Stomach (tissue), 9 donors: ENCODE data around the gene COG5. TPM values are rescaled to one million over a fixed set of nuclear protein-coding genes. Genes with fewer than 3 reads are reported as not detected.

ENCODE experiments used
- DNase-seq, 2 donors: peaks; one replicate each; pipeline versions ENCODE4 v3.0.0 to v3.0.0-alpha.2; 2013 to 2019
- H3K27ac ChIP-seq, 5 donors: fragments of 200-600 bp in 4 of 5; sonication (generic) in 4 of 5; one replicate each; pipeline ENCODE4 v1.5.1; 2013 to 2019; ENCODE audit warnings: mild to moderate bottlenecking in 1 of 5, moderate library complexity in 1 of 5
- H3K27me3 ChIP-seq, 3 donors: fragments of 200-600 bp; sonication (generic); one replicate each; pipeline ENCODE4 v1.5.1; 2017 to 2019; ENCODE audit warnings: mixed run types in 1 of 3
- H3K36me3 ChIP-seq, 4 donors: fragments of 200-600 bp; sonication (generic); 1 replicate in 3 of 4; 2 replicates in 1 of 4; pipeline ENCODE4 v1.5.1; 2016 to 2019
- H3K4me1 ChIP-seq, 4 donors: fragments of 200-600 bp; sonication (generic); one replicate each; pipeline ENCODE4 v1.5.1; 2016 to 2019
- H3K4me3 ChIP-seq, 4 donors: fragments of 200-600 bp; sonication (generic) in 3 of 4; one replicate each; pipeline ENCODE4 v1.5.1; 2016 to 2019; ENCODE audit warnings: mild to moderate bottlenecking in 1 of 4
- H3K9me3 ChIP-seq, 4 donors: fragments of 200-600 bp; sonication (generic); one replicate each; pipeline ENCODE4 v1.5.1; 2016 to 2019
- CTCF ChIP-seq, 7 experiments: fragments of 450-650 bp in 4 of 7; fragments of 200-600 bp in 3 of 7; sonication (generic) in 3 of 7; IDR thresholded peaks; one replicate each; pipeline ENCODE4 v1.5.1; 2016 to 2019; ENCODE audit warnings: antibody characterized with exemption in 7 of 7, control low read depth in 2 of 7, mild to moderate bottlenecking in 1 of 7
- EP300 ChIP-seq: sonication (generic); formaldehyde crosslinking; IDR thresholded peaks from one replicate; pipeline ENCODE4 v1.6.1; 2017; ENCODE audit warnings: antibody characterized with exemption
- POLR2A ChIP-seq, 4 donors: fragments of 450-650 bp; IDR thresholded peaks; one replicate each; pipeline ENCODE4 v1.6.1; 2016; ENCODE audit warnings: antibody characterized with exemption in 4 of 4, control low read depth in 2 of 4, mild to moderate bottlenecking in 1 of 4, moderate library complexity in 1 of 4
- POLR2AphosphoS5 ChIP-seq, 3 donors: sonication (generic); formaldehyde crosslinking; IDR thresholded peaks; one replicate each; pipeline ENCODE4 v1.6.1; 2016; ENCODE audit warnings: antibody characterized with exemption in 3 of 3
- WGBS, 5 donors: extraction: QIAGEN DNeasy Blood & Tissue Kit in 3 of 5; methylation state at CpG; one replicate each; pipeline versions ENCODE4 v1.1.5 to v1.1.7; 2013 to 2018; 5-methylcytosine and 5-hydroxymethylcytosine counted together
- intact Hi-C: fragments of 100-400 bp; cut with DNase I; formaldehyde crosslinking; loops from one replicate; pipeline ENCODE4 v1.15.1; 2023; ENCODE audit warnings: low total_unique reads
- polyA plus RNA-seq, 3 donors: library from polyadenylated mRNA; stranded (reverse); fragments of 200-250 nt; gene quantifications; one replicate each; pipeline ENCODE4 v1.2.3, GENCODE V29; 2013
- total RNA-seq, 5 donors: library from RNA; depleted of rRNA; stranded (reverse); fragments of >200 nt; gene quantifications; one replicate each; pipeline versions ENCODE4 v1.1.0 to v1.2.3, GENCODE V29; 2014 to 2016
- donor health status: healthy with polysubstance abuse.
- donor health status: Bipolar disorder and iron deficiency.
- donor health status: healthy.

COG5 gene
- total and polyA plus RNA-seq, 8 donors, result 5.2 to 285 (median 17.1) TPM

- Histone ChIP-seq H3K27ac (no peak overlapping the region), H3K4me3 (no peak overlapping the region), H3K27me3 (no peaks in the 10 kb centered on the region), H3K4me1 (no peaks in the 10 kb centered on the region), H3K9me3 (no peaks in the 10 kb centered on the region), H3K36me3 (no peaks in the 10 kb centered on the region)
- TF ChIP-seq CTCF (IDR thresholded peaks at IDR 0.05), result no peak
- TF ChIP-seq POLR2A (IDR thresholded peaks at IDR 0.05), result no peak
- TF ChIP-seq EP300, result no peak
- TF ChIP-seq POLR2AphosphoS5 (IDR thresholded peaks at IDR 0.05), result no peak
- intact Hi-C loops, result no loop called here
- no peak for DNase-seq
- WGBS, 5 donors, result 93 to 98% (median 96%) methylated on average over 5 of the region's 5 CpGs
Observed at GRCh38 chr7:107439025-107439424, 124.7 kb downstream of the COG5 start.

GRCh38 chr7:107435749-107436148 lies 128.0 kb downstream of the COG5 start:
- intact Hi-C loops, result no loop called here
- 89 to 99% (median 91%) methylated on average over 1 of the region's 1 CpG for WGBS, 5 donors

GRCh38 chr7:107432261-107432660 lies 131.5 kb downstream of the COG5 start:
- H3K4me1 ChIP-seq, result peaks cover 0 to 5% (median 0%) of the 10 kb centered on the region in 4 donors
- no peaks in the 10 kb centered on the region for H3K9me3 ChIP-seq
- TF ChIP-seq POLR2AphosphoS5 (IDR thresholded peaks at IDR 0.05) (no peak), EP300 (no peak), CTCF (IDR thresholded peaks at IDR 0.05) (no peak), POLR2A (IDR thresholded peaks at IDR 0.05) (no peak)
- H3K27me3 ChIP-seq, result no peaks in the 10 kb centered on the region
- DNase-seq, result no peak
- no peak overlapping the region for H3K27ac ChIP-seq
- WGBS, 5 donors, result 61 to 89% (median 80%) methylated on average over 1 of the region's 1 CpG
- no peak overlapping the region for H3K4me3 ChIP-seq
- intact Hi-C loops, result no loop called here
- H3K36me3 ChIP-seq, result no peaks in the 10 kb centered on the region

More at GRCh38 chr7:107435749-107436148, 128.0 kb downstream of the COG5 start:
- no peaks in the 10 kb centered on the region for H3K27me3 ChIP-seq
- no peaks in the 10 kb centered on the region for H3K36me3 ChIP-seq
- no peak for DNase-seq
- no peak for TF ChIP-seq POLR2AphosphoS5 (IDR thresholded peaks at IDR 0.05)
- TF ChIP-seq POLR2A (IDR thresholded peaks at IDR 0.05), result no peak
- no peak for TF ChIP-seq EP300
- TF ChIP-seq CTCF (IDR thresholded peaks at IDR 0.05), result no peak
- H3K4me3 ChIP-seq, result no peak overlapping the region
- peaks cover 0 to 5% (median 0%) of the 10 kb centered on the region in 4 donors for H3K4me1 ChIP-seq
- H3K9me3 ChIP-seq, result no peaks in the 10 kb centered on the region
- no peak overlapping the region for H3K27ac ChIP-seq

- H3K9me3 ChIP-seq, result no peaks in the 10 kb centered on the region
- no peaks in the 10 kb centered on the region for H3K27me3 ChIP-seq
- intact Hi-C loops, result no loop called here
- peaks cover 0 to 5% (median 0%) of the 10 kb centered on the region in 4 donors for H3K4me1 ChIP-seq
- peaks cover 0 to 6% (median 0%) of the 10 kb centered on the region in 4 donors for H3K36me3 ChIP-seq
- H3K4me3 ChIP-seq, result no peak overlapping the region
- no peak overlapping the region for H3K27ac ChIP-seq
- no peak for TF ChIP-seq POLR2A (IDR thresholded peaks at IDR 0.05)
- TF ChIP-seq POLR2AphosphoS5 (IDR thresholded peaks at IDR 0.05), result no peak
- TF ChIP-seq EP300, result no peak
- no peak for TF ChIP-seq CTCF (IDR thresholded peaks at IDR 0.05)
- no peak for DNase-seq
Observed at GRCh38 chr7:107430057-107430456, 133.7 kb downstream of the COG5 start.
